ENCODE data around the gene WNT4. TPM values are rescaled to one million over a fixed set of nuclear protein-coding genes. Genes with fewer than 3 reads are reported as not detected.

The WNT4 gene
- polyA plus RNA-seq, 2 of the 4 experiments (the other 2 are of a cell fraction), result 0.23 to 0.62 TPM

GRCh38 chr1:22089787-22090186 is 53.1 kb downstream of the WNT4 start:
- CTCF ChIA-PET, result interaction anchor here (0.6 to 1.1 kb wide), 2 partner anchors 9 to 15 kb away, joined by 3 to 4 read pairs; no protein-coding TSS in a partner anchor

DNA sequence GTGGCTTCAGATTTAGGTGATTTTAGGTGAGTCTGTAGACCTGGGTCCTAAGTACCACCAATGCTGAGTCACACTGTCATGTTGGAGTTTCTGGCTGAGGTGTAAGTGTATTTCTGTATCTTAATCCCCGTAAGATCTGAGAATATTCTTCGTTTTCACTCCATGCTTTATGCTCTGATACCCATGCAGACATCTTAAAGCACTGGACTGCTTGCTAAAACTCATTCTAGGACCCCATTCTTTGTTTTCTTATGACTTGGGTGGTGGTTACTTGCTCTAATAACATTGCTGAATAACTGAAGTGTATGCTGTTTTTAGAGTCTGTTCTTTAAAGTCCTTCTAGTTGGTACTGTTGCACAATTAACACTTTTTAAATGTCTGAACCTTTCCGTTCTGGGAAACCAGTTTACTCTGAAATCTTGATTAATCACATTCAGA is 53.7 kb downstream of the WNT4 start:
- CTCF ChIA-PET, result interaction anchor here (0.9 kb wide), 1 partner anchor 43 kb away, joined by 3 read pairs; no protein-coding TSS in a partner anchor
- Histone ChIP-seq H3K4me3 (no peak overlapping the region), H3K4me2 (0 out of 3 replicates have a peak overlapping the region, but pooled peaks have one; percentile 8), H3K4me1 (peaks cover 14% of the 10 kb centered on the region; the same call in 2 of the 3 replicates), H3K9me3 (no peaks in the 10 kb centered on the region), H3K27ac (peak overlapping the region in 1 of 2 experiments; percentile 48; a peak in 1 of 6 replicates)
- DNase-seq (ENCODE audit: low read depth in 1 of 2, low spot score in 1 of 2), result no peak
- POLR2A ChIA-PET, result no interaction called here
- WGBS (ENCODE audit: missing lambda C conversion rate), result 83% methylated on average over 3 of the region's 3 CpGs
- FAIRE-seq, result no peak
- ATAC-seq, result no peak
- TF ChIP-seq HOXB13 (CRISPR knock-in tag; IDR thresholded peaks at IDR 0.05; ENCODE audit: low read depth), result no peak
- no peak for TF ChIP-seq NFE2L2 (conservative IDR thresholded peaks at IDR 0.05; ENCODE audit: low read length)

More at GRCh38 chr1:22089787-22090186, 53.1 kb downstream of the WNT4 start:
- Histone ChIP-seq H3K9me3 (no peaks in the 10 kb centered on the region), H3K27ac (no peak overlapping the region), H3K4me2 (no peak overlapping the region), H3K4me1 (peaks cover 14% of the 10 kb centered on the region; the same call in 2 of the 3 replicates), H3K4me3 (no peak overlapping the region)
- WGBS (ENCODE audit: missing lambda C conversion rate), result 69% methylated on average over 6 of the region's 6 CpGs
- no peak for DNase-seq (ENCODE audit: low read depth in 1 of 2, low spot score in 1 of 2)
- TF ChIP-seq HOXB13 (CRISPR knock-in tag; IDR thresholded peaks at IDR 0.05; ENCODE audit: low read depth), result no peak
- TF ChIP-seq RARB (CRISPR knock-in tag; IDR thresholded peaks at IDR 0.05), result no peak
- no peak for TF ChIP-seq MYC (IDR thresholded peaks at IDR 0.05; ENCODE audit: borderline replicate concordance, low read length)
- TF ChIP-seq ESRRA (IDR thresholded peaks at IDR 0.05; ENCODE audit: borderline replicate concordance, low read length), result no peak
- no peak for TF ChIP-seq POLR2A (IDR thresholded peaks at IDR 0.05; ENCODE audit: low read length)
- TF ChIP-seq NPAS2 (CRISPR knock-in tag; IDR thresholded peaks at IDR 0.05; ENCODE audit: borderline replicate concordance), result no peak
- no peak for TF ChIP-seq SREBF2 (IDR thresholded peaks at IDR 0.05)
- TF ChIP-seq SMC3 (IDR thresholded peaks at IDR 0.05), result no peak
- TF ChIP-seq MAZ (IDR thresholded peaks at IDR 0.05; ENCODE audit: borderline replicate concordance, low read depth, low read length), result no peak
- no peak for TF ChIP-seq ZC3H11A (IDR thresholded peaks at IDR 0.05)
- TF ChIP-seq RNF2 (IDR thresholded peaks at IDR 0.05; ENCODE audit: borderline replicate concordance, low read depth), result no peak
- no peak for TF ChIP-seq KDM1A (IDR thresholded peaks at IDR 0.05; ENCODE audit: low read depth)
- TF ChIP-seq, protein P1, sequence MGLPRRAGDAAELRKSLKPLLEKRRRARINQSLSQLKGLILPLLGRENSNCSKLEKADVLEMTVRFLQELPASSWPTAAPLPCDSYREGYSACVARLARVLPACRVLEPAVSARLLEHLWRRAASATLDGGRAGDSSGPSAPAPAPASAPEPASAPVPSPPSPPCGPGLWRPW (IDR thresholded peaks at IDR 0.05), result no peak
- no peak for TF ChIP-seq JUNB (IDR thresholded peaks at IDR 0.05)
- TF ChIP-seq GATA3 (IDR thresholded peaks at IDR 0.05; ENCODE audit: borderline replicate concordance), result no peak
- TF ChIP-seq CHD2 (IDR thresholded peaks at IDR 0.05; ENCODE audit: low read length, partially characterized antibody), result no peak
- peak in 1 of 2 experiments; percentile 23; a peak in 2 of 6 replicates for ATAC-seq
- POLR2A ChIA-PET, result no interaction called here
- FAIRE-seq, result no peak

- peaks cover 14% of the 10 kb centered on the region; the same call in 2 of the 3 replicates for H3K4me1 ChIP-seq
- no peaks in the 10 kb centered on the region for H3K9me3 ChIP-seq
- FAIRE-seq, result no peak
- DNase-seq (ENCODE audit: low read depth in 1 of 2, low spot score in 1 of 2), result no peak
- H3K4me2 ChIP-seq, result no peak overlapping the region
- no peak overlapping the region for H3K27ac ChIP-seq
- TF ChIP-seq, protein P2, sequence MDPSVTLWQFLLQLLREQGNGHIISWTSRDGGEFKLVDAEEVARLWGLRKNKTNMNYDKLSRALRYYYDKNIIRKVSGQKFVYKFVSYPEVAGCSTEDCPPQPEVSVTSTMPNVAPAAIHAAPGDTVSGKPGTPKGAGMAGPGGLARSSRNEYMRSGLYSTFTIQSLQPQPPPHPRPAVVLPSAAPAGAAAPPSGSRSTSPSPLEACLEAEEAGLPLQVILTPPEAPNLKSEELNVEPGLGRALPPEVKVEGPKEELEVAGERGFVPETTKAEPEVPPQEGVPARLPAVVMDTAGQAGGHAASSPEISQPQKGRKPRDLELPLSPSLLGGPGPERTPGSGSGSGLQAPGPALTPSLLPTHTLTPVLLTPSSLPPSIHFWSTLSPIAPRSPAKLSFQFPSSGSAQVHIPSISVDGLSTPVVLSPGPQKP (IDR thresholded peaks at IDR 0.05; ENCODE audit: low read depth, low read length), result no peak
- TF ChIP-seq EHF (CRISPR knock-in tag; IDR thresholded peaks at IDR 0.05) (no peak), TFCP2L1 (CRISPR knock-in tag; IDR thresholded peaks at IDR 0.05) (no peak)
- no peak overlapping the region for H3K4me3 ChIP-seq
- no peak for ATAC-seq
- ChIA-PET CTCF (interaction anchor here (0.9 kb wide), 1 partner anchor 44 kb away, joined by 3 read pairs; no protein-coding TSS in a partner anchor), POLR2A (no interaction called here)
- 58% methylated on average over 2 of the region's 2 CpGs for WGBS (ENCODE audit: missing lambda C conversion rate)
These were observed 54.6 kb downstream of the WNT4 start for GRCh38 chr1:22088331-22088730.

DNA sequence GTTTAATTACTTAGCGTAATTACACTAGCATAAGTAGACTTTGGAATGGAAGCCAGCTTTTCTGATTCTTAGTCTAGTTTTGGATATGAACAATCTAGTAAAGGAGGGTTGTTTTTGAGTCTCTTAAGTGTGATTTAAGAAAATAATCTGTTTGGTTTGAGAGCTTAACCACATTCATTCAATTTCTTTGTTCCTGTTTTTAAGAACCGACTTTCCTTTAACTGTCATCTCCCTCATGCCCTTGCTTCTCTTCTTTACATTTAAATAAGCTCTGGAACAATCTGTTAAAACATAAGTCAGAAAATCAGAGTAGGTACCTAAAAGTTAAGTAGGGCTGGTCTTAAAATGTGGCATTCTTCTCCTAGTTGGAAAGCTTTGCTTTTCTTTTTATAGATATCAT is 62.7 kb downstream of the WNT4 start:
- Histone ChIP-seq H3K4me2 (no peak overlapping the region), H3K9me3 (no peaks in the 10 kb centered on the region), H3K4me3 (no peak overlapping the region), H3K4me1 (peaks cover 7% of the 10 kb centered on the region), H3K27ac (no peak overlapping the region)
- DNase-seq (ENCODE audit: low read depth in 1 of 2, low spot score in 1 of 2) (no peak), FAIRE-seq (no peak), ATAC-seq (no peak)
- ChIA-PET CTCF (interaction anchor here (1.1 to 1.3 kb wide), 2 partner anchors 10 to 13 kb away, joined by 3 to 4 read pairs; no protein-coding TSS in a partner anchor), POLR2A (no interaction called here)
- TF ChIP-seq E2F6 (IDR thresholded peaks at IDR 0.05; ENCODE audit: borderline replicate concordance, low read depth) (no peak), ESRRA (IDR thresholded peaks at IDR 0.05; ENCODE audit: borderline replicate concordance, low read length) (no peak), RAD21 (conservative IDR thresholded peaks at IDR 0.05 in 1 of 2, IDR thresholded peaks at IDR 0.05 in 1 of 2) (no peak), HOXA7 (CRISPR knock-in tag; IDR thresholded peaks at IDR 0.05) (no peak), BHLHE40 (IDR thresholded peaks at IDR 0.05; ENCODE audit: low read depth, low read length) (no peak), BCL3 (IDR thresholded peaks at IDR 0.05) (no peak), PHF8 (IDR thresholded peaks at IDR 0.05; ENCODE audit: borderline replicate concordance, low read depth) (no peak), FOSB (CRISPR knock-in tag; IDR thresholded peaks at IDR 0.05) (no peak), CBX8 (IDR thresholded peaks at IDR 0.05) (no peak), POLR2AphosphoS2 (conservative IDR thresholded peaks at IDR 0.05; ENCODE audit: low read length) (no peak), MAZ (IDR thresholded peaks at IDR 0.05; ENCODE audit: borderline replicate concordance, low read depth, low read length) (no peak)
- WGBS (ENCODE audit: missing lambda C conversion rate), result 89% methylated on average over 2 of the region's 2 CpGs

All from A549 (cell line).